AG04449 (cell line): Measurements from ENCODE around the gene SAP30BP.

Experiments used
- CTCF ChIA-PET: fragments of 350-600 bp; formaldehyde crosslinking; extraction: SDS; loops from one replicate; lab custom pipeline; 2021; ENCODE audit warnings: antibody characterized with exemption; lab: Yijun Ruan, JAX
- POLR2A ChIA-PET: fragments of 400-600, 350-600 bp; formaldehyde crosslinking; extraction: SDS; loops from one replicate; lab custom pipeline; 2020; ENCODE audit warnings: antibody characterized with exemption, inconsistent platforms; lab: Yijun Ruan, JAX
- DNase-seq: peaks from one replicate; pipeline ENCODE4 v3.0.0-alpha.2; 2010; ENCODE audit warnings: low read depth, low spot score
- H3K4me3 ChIP-seq: 2 replicates; pipeline ENCODE4 v1.5.1; 2011; ENCODE audit warnings: low read depth, mild to moderate bottlenecking, control low read depth, low read length
- TF ChIP-seq, protein P1 (sequence below): IDR thresholded peaks from one replicate; pipeline ENCODE4 v1.5.1; 2011; ENCODE audit warnings: mild to moderate bottlenecking, moderate library complexity, low read length, control low read depth, inconsistent platforms; ENCODE audit not compliant: insufficient read depth; ENCODE audit errors: missing control alignments

The SAP30BP gene

GRCh38 chr17:75693500-75694481 is 26.7 kb downstream of the SAP30BP start:
- TF ChIP-seq, protein P1, sequence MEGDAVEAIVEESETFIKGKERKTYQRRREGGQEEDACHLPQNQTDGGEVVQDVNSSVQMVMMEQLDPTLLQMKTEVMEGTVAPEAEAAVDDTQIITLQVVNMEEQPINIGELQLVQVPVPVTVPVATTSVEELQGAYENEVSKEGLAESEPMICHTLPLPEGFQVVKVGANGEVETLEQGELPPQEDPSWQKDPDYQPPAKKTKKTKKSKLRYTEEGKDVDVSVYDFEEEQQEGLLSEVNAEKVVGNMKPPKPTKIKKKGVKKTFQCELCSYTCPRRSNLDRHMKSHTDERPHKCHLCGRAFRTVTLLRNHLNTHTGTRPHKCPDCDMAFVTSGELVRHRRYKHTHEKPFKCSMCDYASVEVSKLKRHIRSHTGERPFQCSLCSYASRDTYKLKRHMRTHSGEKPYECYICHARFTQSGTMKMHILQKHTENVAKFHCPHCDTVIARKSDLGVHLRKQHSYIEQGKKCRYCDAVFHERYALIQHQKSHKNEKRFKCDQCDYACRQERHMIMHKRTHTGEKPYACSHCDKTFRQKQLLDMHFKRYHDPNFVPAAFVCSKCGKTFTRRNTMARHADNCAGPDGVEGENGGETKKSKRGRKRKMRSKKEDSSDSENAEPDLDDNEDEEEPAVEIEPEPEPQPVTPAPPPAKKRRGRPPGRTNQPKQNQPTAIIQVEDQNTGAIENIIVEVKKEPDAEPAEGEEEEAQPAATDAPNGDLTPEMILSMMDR: peak; percentile 41
- ChIA-PET POLR2A (interaction anchor here (0.6 to 1.6 kb wide), 7 partner anchors 9 to 71 kb away, joined by 3 to 9 read pairs (median 3); no protein-coding TSS in a partner anchor), CTCF (interaction anchor here (1.3 to 6.9 kb wide), 6 partner anchors 9 to 61 kb away, joined by 3 to 48 read pairs (median 12); partner anchors contain the start of gene SMIM5)
- H3K4me3 ChIP-seq: no peak overlapping the region; the same call in 1 of the 2 replicates
- peak; percentile 84 for DNase-seq

DNA sequence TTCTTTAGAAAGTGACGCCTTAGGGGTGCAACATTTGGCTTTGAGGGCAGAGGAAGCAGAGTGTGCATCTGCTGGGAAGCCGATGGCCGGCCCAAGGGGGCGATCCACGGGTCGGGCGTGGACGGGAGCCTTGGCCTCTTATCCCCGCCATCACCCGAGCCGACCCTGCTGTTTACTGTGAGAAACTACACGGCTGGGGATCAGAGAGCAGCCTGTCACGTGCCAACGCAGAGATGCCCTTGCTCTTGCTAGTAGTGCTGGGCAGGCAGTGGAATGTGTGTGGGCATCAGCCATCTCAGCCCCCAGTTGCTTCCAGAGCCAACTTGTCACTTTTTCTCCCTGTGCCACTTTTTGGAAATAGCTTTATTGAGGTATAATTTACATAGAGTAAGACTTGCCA is 27.4 kb downstream of the SAP30BP start:
- CTCF ChIA-PET: interaction anchor here (1.3 to 6.9 kb wide), 5 partner anchors 9 to 61 kb away, joined by 3 to 48 read pairs (median 8); partner anchors contain the start of gene SMIM5
- TF ChIP-seq, protein P1: no peak
- POLR2A ChIA-PET: interaction anchor here (1.0 to 1.6 kb wide), 3 partner anchors 10 to 28 kb away, joined by 3 to 9 read pairs (median 3); partner anchors contain the start of gene RECQL5
- H3K4me3 ChIP-seq: no peak overlapping the region
- DNase-seq: no peak

DNA sequence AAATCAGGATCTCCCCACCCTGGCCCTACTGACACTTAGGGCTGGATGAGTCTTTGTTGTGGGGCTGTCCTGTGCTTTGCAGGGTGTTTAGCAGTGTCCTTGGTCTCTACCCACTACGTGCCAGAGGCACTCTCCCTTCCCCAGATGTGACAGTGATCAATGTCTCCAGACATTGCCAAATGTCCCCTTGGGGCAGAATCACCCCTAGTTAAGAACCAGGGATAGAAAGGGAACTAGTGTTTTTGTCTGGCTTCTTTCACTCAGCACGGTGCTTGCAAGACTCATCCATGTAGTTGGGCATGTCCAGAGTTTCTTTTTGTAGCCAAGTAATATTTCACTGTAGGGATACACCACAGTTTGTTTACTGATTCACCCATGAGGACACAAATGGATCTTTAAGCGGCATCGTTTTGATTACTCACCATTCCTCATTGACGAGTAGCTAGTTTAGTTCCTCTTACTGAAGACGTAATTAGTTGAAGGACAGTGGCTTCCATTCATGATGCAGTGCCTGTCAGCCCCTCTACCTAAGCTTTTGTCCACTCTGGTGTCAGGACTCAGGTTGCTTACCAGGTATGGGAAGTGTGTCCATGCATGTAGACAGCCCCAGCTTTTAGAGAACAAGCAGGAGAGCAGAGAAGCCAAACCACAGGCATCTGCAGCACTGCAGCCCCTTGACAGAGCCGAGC is 28.1 kb downstream of the SAP30BP start:
- POLR2A ChIA-PET: interaction anchor here (1.1 kb wide), 1 partner anchor 29 kb away, joined by 3 read pairs; the partner anchor contains the start of gene RECQL5
- H3K4me3 ChIP-seq: no peak overlapping the region
- no peak for DNase-seq
- TF ChIP-seq, protein P1: no peak
- CTCF ChIA-PET: interaction anchor here (0.7 to 6.9 kb wide), 8 partner anchors 10 to 62 kb away, joined by 3 to 48 read pairs (median 6); partner anchors contain the start of gene SMIM5

- ChIA-PET CTCF (interaction anchor here (0.7 to 6.9 kb wide), 5 partner anchors 11 to 24 kb away, joined by 3 to 48 read pairs (median 5); no protein-coding TSS in a partner anchor), POLR2A (no interaction called here)
- TF ChIP-seq, protein P1: no peak
- H3K4me3 ChIP-seq: no peak overlapping the region
- no peak for DNase-seq
Observed at GRCh38 chr17:75695830-75696271, 28.7 kb downstream of the SAP30BP start.

GRCh38 chr17:75697651-75698291 is 30.6 kb downstream of the SAP30BP start:
- TF ChIP-seq, protein P1: no peak
- no peak for DNase-seq
- ChIA-PET POLR2A (no interaction called here), CTCF (interaction anchor here (1.2 kb wide), 1 partner anchor 18 kb away, joined by 3 read pairs; no protein-coding TSS in a partner anchor)
- no peak overlapping the region for H3K4me3 ChIP-seq
